ENCODE data around the gene PDZRN4. TPM values are rescaled to one million over a fixed set of nuclear protein-coding genes. Genes with fewer than 3 reads are reported as not detected.

Gene PDZRN4
- total RNA-seq, 3 donors from 2014 or later: 0.98 to 53.4 (median 2.8) TPM

- Histone ChIP-seq H3K4me3 (no peak overlapping the region), H3K36me3 (no peaks in the 10 kb centered on the region), H3K27ac (no peak overlapping the region), H3K4me1 (no peaks in the 10 kb centered on the region), H3K9me3 (no peaks in the 10 kb centered on the region), H3K27me3 (no peaks in the 10 kb centered on the region)
- TF ChIP-seq CTCF (IDR thresholded peaks at IDR 0.05) (no peak), POLR2AphosphoS5 (IDR thresholded peaks at IDR 0.05) (no peak), POLR2A (IDR thresholded peaks at IDR 0.05) (no peak)
- intact Hi-C loops (cut with DNase I; ENCODE audit: low total_unique reads): no loop called here
- no peak for DNase-seq (ENCODE audit: low spot score in 2 of 2)
Measured at GRCh38 chr12:41364211-41364610, 176.1 kb downstream of the PDZRN4 start.

- Histone ChIP-seq H3K4me3 (no peak overlapping the region), H3K4me1 (no peaks in the 10 kb centered on the region), H3K27ac (no peak overlapping the region), H3K27me3 (no peaks in the 10 kb centered on the region), H3K9me3 (peaks cover 0 to 6% of the 10 kb centered on the region in 2 donors), H3K36me3 (no peaks in the 10 kb centered on the region)
- DNase-seq (ENCODE audit: low spot score in 2 of 2): no peak
- intact Hi-C loops (cut with DNase I; ENCODE audit: low total_unique reads): no loop called here
- TF ChIP-seq CTCF (IDR thresholded peaks at IDR 0.05) (no peak), POLR2AphosphoS5 (IDR thresholded peaks at IDR 0.05) (no peak), POLR2A (IDR thresholded peaks at IDR 0.05) (no peak)
Measured at GRCh38 chr12:41365653-41366171, 177.6 kb downstream of the PDZRN4 start.

GRCh38 chr12:41367726-41368405 is 179.7 kb downstream of the PDZRN4 start:
- intact Hi-C loops (cut with DNase I; ENCODE audit: low total_unique reads): no loop called here
- no peak for DNase-seq (ENCODE audit: low spot score in 2 of 2)
- no peaks in the 10 kb centered on the region for H3K4me1 ChIP-seq
- no peaks in the 10 kb centered on the region for H3K27me3 ChIP-seq
- H3K4me3 ChIP-seq: no peak overlapping the region
- TF ChIP-seq POLR2A (IDR thresholded peaks at IDR 0.05): no peak
- TF ChIP-seq POLR2AphosphoS5 (IDR thresholded peaks at IDR 0.05): no peak
- no peak for TF ChIP-seq CTCF (IDR thresholded peaks at IDR 0.05)
- no peaks in the 10 kb centered on the region for H3K36me3 ChIP-seq
- H3K9me3 ChIP-seq: peaks cover 0 to 6% of the 10 kb centered on the region in 2 donors
- H3K27ac ChIP-seq: no peak overlapping the region

GRCh38 chr12:41380878-41381277 is 192.8 kb downstream of the PDZRN4 start:
- H3K36me3 ChIP-seq: no peaks in the 10 kb centered on the region
- no peaks in the 10 kb centered on the region for H3K27me3 ChIP-seq
- TF ChIP-seq CTCF (IDR thresholded peaks at IDR 0.05) (no peak), POLR2AphosphoS5 (IDR thresholded peaks at IDR 0.05) (no peak), POLR2A (IDR thresholded peaks at IDR 0.05) (no peak)
- H3K27ac ChIP-seq: no peak overlapping the region
- no peak for DNase-seq (ENCODE audit: low spot score in 2 of 2)
- peaks cover 4 to 22% of the 10 kb centered on the region in 2 donors for H3K9me3 ChIP-seq
- no peaks in the 10 kb centered on the region for H3K4me1 ChIP-seq
- no peak overlapping the region for H3K4me3 ChIP-seq
- intact Hi-C loops (cut with DNase I; ENCODE audit: low total_unique reads): no loop called here

GRCh38 chr12:41402801-41403200 is 214.7 kb downstream of the PDZRN4 start:
- no peak for DNase-seq (ENCODE audit: low spot score in 2 of 2)
- Histone ChIP-seq H3K27me3 (no peaks in the 10 kb centered on the region), H3K36me3 (no peaks in the 10 kb centered on the region), H3K4me3 (no peak overlapping the region), H3K4me1 (no peaks in the 10 kb centered on the region), H3K9me3 (no peaks in the 10 kb centered on the region), H3K27ac (no peak overlapping the region)
- intact Hi-C loops (cut with DNase I; ENCODE audit: low total_unique reads): no loop called here
- TF ChIP-seq CTCF (IDR thresholded peaks at IDR 0.05): no peak
- no peak for TF ChIP-seq POLR2A (IDR thresholded peaks at IDR 0.05)
- TF ChIP-seq POLR2AphosphoS5 (IDR thresholded peaks at IDR 0.05): no peak
